A673 (cell line): ENCODE measurements around the gene CHMP2A.

Experiments
- CTCF ChIP-seq: fragments of 300-800, 200-600 bp; sonication (generic); conservative IDR thresholded peaks from 2 replicates; pipeline ENCODE4 v1.5.1; 2017; ENCODE audit warnings: low read depth, mild to moderate bottlenecking, antibody characterized with exemption, low read length, moderate library complexity, mixed read lengths
- EZH2 ChIP-seq: fragments of 200-600 bp; sonication (generic); IDR thresholded peaks from 2 replicates; pipeline ENCODE4 v1.6.1; 2017; ENCODE audit warnings: borderline replicate concordance, low read depth, mild to moderate bottlenecking, mixed read lengths, antibody characterized with exemption, low read length; ENCODE audit not compliant: poor library complexity, severe bottlenecking

GRCh38 chr19:58514564-58515022 is 40.3 kb downstream of the CHMP2A start:
- TF ChIP-seq CTCF: no peak
- TF ChIP-seq EZH2: no peak
